HUES6 (cell line): ENCODE results near the gene AADAT.
"Not testable (repeated sequence)": the region's sequence is repeated elsewhere in the genome, so short reads cannot be mapped to it uniquely, and the experiment has no call there.

Experiments used
- H3K27ac ChIP-seq: 2 replicates; pipeline ENCODE4 v1.7.0; 2013; ENCODE audit warnings: low read depth, mild to moderate bottlenecking, low read length, inconsistent platforms
- H3K27me3 ChIP-seq: 2 replicates; pipeline ENCODE4 v1.6.1; 2013; ENCODE audit warnings: low read length; ENCODE audit not compliant: control insufficient read depth, insufficient read depth
- H3K36me3 ChIP-seq: 2 replicates; pipeline ENCODE4 v1.6.1; 2013; ENCODE audit warnings: low read length; ENCODE audit not compliant: control insufficient read depth, insufficient read depth
- H3K4me1 ChIP-seq: 2 replicates; pipeline ENCODE4 v1.6.1; 2013; ENCODE audit warnings: low read length; ENCODE audit not compliant: control insufficient read depth, insufficient read depth
- H3K4me3 ChIP-seq: 2 replicates; pipeline ENCODE4 v1.5.1; 2013; ENCODE audit warnings: low read depth, low read length
- H3K9ac ChIP-seq: one replicate; pipeline ENCODE4 v1.6.1; 2013; ENCODE audit warnings: mild to moderate bottlenecking, low read length
- H3K9me3 ChIP-seq: 2 replicates; pipeline ENCODE4 v1.6.1; 2013; ENCODE audit warnings: low read depth, low read length; ENCODE audit not compliant: control insufficient read depth, insufficient read depth

AADAT gene

DNA sequence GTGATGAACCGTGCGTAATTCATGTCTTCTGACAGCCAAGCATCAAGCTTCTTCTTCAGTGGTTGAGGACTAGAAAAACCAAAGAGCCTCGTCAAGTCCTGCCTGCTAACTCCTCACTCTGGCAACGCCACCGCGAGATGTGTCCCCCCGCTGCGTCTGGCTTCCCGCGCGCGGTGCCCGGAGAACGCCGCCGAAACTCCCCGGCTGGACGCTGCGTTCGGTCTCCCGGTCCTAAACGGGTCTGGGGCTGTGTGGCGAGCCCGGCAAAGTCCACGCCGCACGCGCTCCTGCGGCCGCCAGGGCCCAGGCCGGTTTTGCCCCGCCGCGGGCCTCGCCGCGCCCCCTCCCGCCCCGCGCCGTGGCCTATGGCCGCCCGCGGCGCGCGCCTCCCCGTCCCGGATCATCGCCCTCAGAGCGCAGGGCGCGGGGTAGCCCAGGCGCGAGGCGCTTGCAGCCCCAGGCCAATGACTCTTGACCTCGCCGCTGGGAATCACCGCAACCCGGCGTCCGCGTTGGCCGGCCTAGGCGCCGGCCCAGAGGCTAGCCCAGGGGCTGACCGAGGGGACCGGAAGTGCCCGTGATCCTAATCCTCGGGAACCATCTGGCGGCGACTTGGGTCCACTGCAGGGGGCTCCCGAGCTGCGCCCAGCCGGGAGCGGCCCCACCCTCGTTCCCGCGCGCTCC, at the start of gene AADAT:
AADAT (minus strand) TSS at position 289 of the 684 bp plus-strand sequence; CDS start at position 23, 266 bp downstream.
- H3K4me3 ChIP-seq, result peak within 1 kb of the TSS; percentile 79

DNA sequence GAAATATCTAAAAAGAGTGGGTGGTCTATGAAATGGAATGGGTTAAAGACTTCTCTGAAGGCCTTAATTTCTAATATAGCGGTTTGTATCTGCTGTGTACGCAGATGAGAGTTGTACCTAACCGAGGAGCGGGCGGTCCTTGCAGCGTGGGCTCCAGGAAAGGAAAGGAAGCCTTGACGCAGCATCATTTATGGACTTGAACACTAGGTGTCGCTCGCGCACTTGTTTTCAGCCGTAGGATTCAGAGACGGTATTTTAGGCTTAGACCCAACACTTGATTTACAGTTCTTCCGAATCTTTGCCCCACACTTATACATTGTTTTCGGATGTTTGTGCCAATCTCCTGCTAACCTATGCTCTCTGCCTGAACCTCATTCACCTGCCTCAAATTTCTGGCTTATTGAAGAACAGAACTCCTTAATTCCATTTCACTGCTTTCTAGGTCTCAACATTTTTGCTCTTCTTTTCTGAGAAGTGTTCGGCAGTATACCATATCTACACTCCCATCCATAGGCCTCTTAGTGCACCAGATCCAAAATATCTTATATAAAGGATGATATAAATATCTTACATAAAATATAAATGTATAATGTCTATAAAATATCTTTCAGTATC, 48.9 kb upstream of the AADAT start:
- no peaks in the 10 kb centered on the region for H3K27me3 ChIP-seq
- no peak overlapping the region for H3K9ac ChIP-seq
- H3K4me1 ChIP-seq, result no peaks in the 10 kb centered on the region
- H3K36me3 ChIP-seq, result peaks cover 54% of the 10 kb centered on the region; the same call in 1 of the 2 replicates
- no peak overlapping the region for H3K4me3 ChIP-seq
- H3K9me3 ChIP-seq, result peaks cover 2% of the 10 kb centered on the region
- no peak overlapping the region for H3K27ac ChIP-seq

More for the DNA sequence above, at the start of gene AADAT:
- Histone ChIP-seq H3K4me1 (peaks cover 24% of the 10 kb centered on the region), H3K9ac (peak within 1 kb of the TSS; percentile 91), H3K27ac (peak within 1 kb of the TSS; percentile 54; the same call in 1 of the 2 replicates), H3K9me3 (no peaks in the 10 kb centered on the region), H3K27me3 (no peaks in the 10 kb centered on the region), H3K36me3 (peaks cover 33% of the 10 kb centered on the region)

DNA sequence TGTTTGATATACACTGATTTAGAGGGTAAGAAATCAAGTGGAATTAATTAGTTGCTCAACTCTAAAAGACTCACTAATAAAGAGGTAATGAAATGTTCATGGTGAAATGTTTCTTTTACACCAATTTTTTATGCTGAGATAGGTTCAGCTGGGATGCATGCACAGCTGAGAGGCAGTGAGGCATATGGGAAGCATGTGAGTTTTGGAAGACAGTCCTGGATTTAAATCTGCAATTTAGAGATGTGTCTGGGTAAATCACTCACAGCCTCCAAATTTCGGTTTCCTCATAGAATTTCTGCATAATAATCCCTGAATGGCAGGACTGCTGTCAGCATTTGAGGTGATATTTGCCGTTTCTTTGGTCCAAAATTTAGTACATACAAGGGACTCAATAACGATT, 48.2 kb upstream of the AADAT start:
- H3K27ac ChIP-seq, result no peak overlapping the region
- H3K4me1 ChIP-seq, result no peaks in the 10 kb centered on the region
- H3K9me3 ChIP-seq, result peaks cover 9% of the 10 kb centered on the region
- H3K36me3 ChIP-seq, result peaks cover 61% of the 10 kb centered on the region; the same call in 1 of the 2 replicates
- no peak overlapping the region for H3K9ac ChIP-seq
- no peak overlapping the region for H3K4me3 ChIP-seq
- no peaks in the 10 kb centered on the region for H3K27me3 ChIP-seq

- Histone ChIP-seq H3K36me3 (peaks cover 66% of the 10 kb centered on the region; the same call in 1 of the 2 replicates), H3K4me1 (no peaks in the 10 kb centered on the region), H3K9me3 (peaks cover 14% of the 10 kb centered on the region), H3K9ac (no peak overlapping the region), H3K27ac (no peak overlapping the region), H3K27me3 (no peaks in the 10 kb centered on the region), H3K4me3 (no peak overlapping the region)
These were observed 47.7 kb upstream of the AADAT start for GRCh38 chr4:170137466-170137865.

GRCh38 chr4:170134821-170135220, 45.1 kb upstream of the AADAT start:
- H3K9me3 ChIP-seq, result peaks cover 22% of the 10 kb centered on the region
- no peak overlapping the region for H3K9ac ChIP-seq
- H3K27me3 ChIP-seq, result no peaks in the 10 kb centered on the region
- no peak overlapping the region for H3K27ac ChIP-seq
- H3K4me1 ChIP-seq, result no peaks in the 10 kb centered on the region
- H3K36me3 ChIP-seq, result peaks cover 80% of the 10 kb centered on the region; the same call in 1 of the 2 replicates
- H3K4me3 ChIP-seq, result no peak overlapping the region

GRCh38 chr4:170128219-170128804, 38.6 kb upstream of the AADAT start:
- no peaks in the 10 kb centered on the region for H3K4me1 ChIP-seq
- peaks cover 36% of the 10 kb centered on the region for H3K9me3 ChIP-seq
- no peak overlapping the region for H3K27ac ChIP-seq
- no peaks in the 10 kb centered on the region for H3K27me3 ChIP-seq
- H3K36me3 ChIP-seq, result peaks cover 99% of the 10 kb centered on the region; the same call in 1 of the 2 replicates
- no peak overlapping the region for H3K4me3 ChIP-seq
- no peak overlapping the region for H3K9ac ChIP-seq

- Histone ChIP-seq H3K4me1 (no peaks in the 10 kb centered on the region), H3K27ac (no peak overlapping the region), H3K27me3 (no peaks in the 10 kb centered on the region), H3K9ac (no peak overlapping the region), H3K4me3 (no peak overlapping the region), H3K9me3 (peaks cover 31% of the 10 kb centered on the region), H3K36me3 (peaks cover 99% of the 10 kb centered on the region; the same call in 1 of the 2 replicates)
These were observed 38.0 kb upstream of the AADAT start for GRCh38 chr4:170127758-170128157.

GRCh38 chr4:170124406-170124805, 34.6 kb upstream of the AADAT start:
- Histone ChIP-seq H3K4me3 (no peak overlapping the region; the same call in 1 of the 2 replicates), H3K27ac (no peak overlapping the region), H3K9me3 (peaks cover 20% of the 10 kb centered on the region), H3K36me3 (peaks cover 94% of the 10 kb centered on the region; the same call in 1 of the 2 replicates), H3K9ac (no peak overlapping the region), H3K27me3 (no peaks in the 10 kb centered on the region), H3K4me1 (no peaks in the 10 kb centered on the region)

GRCh38 chr4:170122252-170122651, 32.5 kb upstream of the AADAT start:
- Histone ChIP-seq H3K27ac (no peak overlapping the region), H3K36me3 (peaks cover 77% of the 10 kb centered on the region; the same call in 1 of the 2 replicates), H3K9me3 (peaks cover 11% of the 10 kb centered on the region), H3K4me1 (no peaks in the 10 kb centered on the region), H3K9ac (no peak overlapping the region), H3K27me3 (no peaks in the 10 kb centered on the region), H3K4me3 (no peak overlapping the region; the same call in 1 of the 2 replicates)

- peak overlapping the region; percentile 97; the same call in 1 of the 2 replicates for H3K27ac ChIP-seq
- no peak overlapping the region for H3K4me3 ChIP-seq
- 0 out of 2 replicates have a peak, but pooled peaks cover 3% of the 10 kb centered on the region for H3K9me3 ChIP-seq
- peaks cover 7% of the 10 kb centered on the region; the same call in 1 of the 2 replicates for H3K36me3 ChIP-seq
- no peak overlapping the region for H3K9ac ChIP-seq
- no peaks in the 10 kb centered on the region for H3K27me3 ChIP-seq
- H3K4me1 ChIP-seq, result peaks cover 45% of the 10 kb centered on the region
These were observed 24.9 kb upstream of the AADAT start for GRCh38 chr4:170114636-170115035.

- not testable (repeated sequence) for H3K27ac ChIP-seq, H3K4me3 ChIP-seq, H3K36me3 ChIP-seq, H3K27me3 ChIP-seq, H3K9me3 ChIP-seq
- H3K4me1 ChIP-seq, result peaks cover 49% of the 10 kb centered on the region
- peak overlapping the region; percentile 26 for H3K9ac ChIP-seq
These were observed 24.4 kb upstream of the AADAT start for GRCh38 chr4:170114183-170114582.
